Measurements from ENCODE around the gene KPNA4.
"Not testable (repeated sequence)": the region's sequence is repeated elsewhere in the genome, so short reads cannot be mapped to it uniquely, and the experiment has no call there.

The KPNA4 gene

GRCh38 chr3:160482796-160483195, 82.6 kb downstream of the KPNA4 start:
- DNase-seq, result no peak

- DNase-seq, result no peak
Measured at GRCh38 chr3:160481856-160482255, 83.5 kb downstream of the KPNA4 start.

GRCh38 chr3:160480931-160481330, 84.4 kb downstream of the KPNA4 start:
- DNase-seq, result peak; percentile 22

- DNase-seq, result no peak
Measured at GRCh38 chr3:160479376-160479775, 86.0 kb downstream of the KPNA4 start.

- DNase-seq, result no peak
Measured at GRCh38 chr3:160478338-160478737, 87.0 kb downstream of the KPNA4 start.

- DNase-seq, result no peak
Measured at GRCh38 chr3:160477750-160478149, 87.6 kb downstream of the KPNA4 start.

- DNase-seq, result no peak
Measured at GRCh38 chr3:160475884-160476283, 89.5 kb downstream of the KPNA4 start.

GRCh38 chr3:160475153-160475552, 90.2 kb downstream of the KPNA4 start:
- no peak for DNase-seq

GRCh38 chr3:160474416-160474838, 90.9 kb downstream of the KPNA4 start:
- DNase-seq, result peak; percentile 55

GRCh38 chr3:160473978-160474377, 91.4 kb downstream of the KPNA4 start:
- DNase-seq, result peak; percentile 55

GRCh38 chr3:160473221-160473620, 92.2 kb downstream of the KPNA4 start:
- DNase-seq, result no peak

- peak; percentile 37 for DNase-seq
Measured at GRCh38 chr3:160472344-160472743, 93.0 kb downstream of the KPNA4 start.

GRCh38 chr3:160471892-160472291, 93.5 kb downstream of the KPNA4 start:
- no peak for DNase-seq

GRCh38 chr3:160470181-160470580, 95.2 kb downstream of the KPNA4 start:
- DNase-seq, result no peak

GRCh38 chr3:160464971-160465370, 100.4 kb downstream of the KPNA4 start:
- DNase-seq, result no peak

- DNase-seq, result no peak
Measured at GRCh38 chr3:160464321-160464720, 101.0 kb downstream of the KPNA4 start.

GRCh38 chr3:160460033-160460432, 105.3 kb downstream of the KPNA4 start:
- DNase-seq, result no peak

- DNase-seq, result no peak
Measured at GRCh38 chr3:160459450-160459970, 105.9 kb downstream of the KPNA4 start.

GRCh38 chr3:160458151-160458550, 107.2 kb downstream of the KPNA4 start:
- DNase-seq, result no peak

- DNase-seq, result no peak
Measured at GRCh38 chr3:160455846-160456245, 109.5 kb downstream of the KPNA4 start.

- no peak for DNase-seq
Measured at GRCh38 chr3:160454995-160455394, 110.4 kb downstream of the KPNA4 start.

- not testable (repeated sequence) for DNase-seq
Measured at GRCh38 chr3:160452251-160452650, 113.1 kb downstream of the KPNA4 start.

GRCh38 chr3:160451602-160452001, 113.8 kb downstream of the KPNA4 start:
- DNase-seq, result no peak

- peak; percentile 91 for DNase-seq
Measured at GRCh38 chr3:160450846-160451245, 114.5 kb downstream of the KPNA4 start.

Data from kidney glomerular epithelial cell (primary cell).